PC-3 (cell line): ENCODE results near the gene PRMT9. TPM values are rescaled to one million over a fixed set of nuclear protein-coding genes. Genes with fewer than 3 reads are reported as not detected.

Experiments
- ATAC-seq: fragments of 200-7000 bp; cut with Tn5 transposase; 2 replicates; pipeline ENCODE4 v1.9.1; 2020; ENCODE audit warnings: mild to moderate bottlenecking, moderate library complexity
- BruUV-seq: library from RNA; stranded (reverse); fragments of 400-500 nt; replicated peaks from 2 replicates; lab custom pipeline; 2021; lab: Mats Ljungman, UMichigan
- CTCF ChIA-PET: fragments of 300-600 bp; sonication (Branson Sonifier 250); formaldehyde crosslinking; loops from one replicate; lab custom pipeline; 2022; ENCODE audit warnings: antibody characterized with exemption; lab: Charles Lee
- POLR2A ChIA-PET: fragments of 300-600 bp; sonication (Branson Sonifier 250); formaldehyde crosslinking; loops from one replicate; lab custom pipeline; 2022; ENCODE audit warnings: antibody characterized with exemption; ENCODE audit not compliant: unreplicated experiment; lab: Charles Lee
- DNase-seq: peaks from one replicate; pipeline ENCODE4 v3.0.0-alpha.2; 2015
- H2AFZ ChIP-seq: fragments of 300-600 bp; sonication (generic); 2 replicates; pipeline ENCODE4 v1.6.0; 2016; ENCODE audit warnings: antibody characterized with exemption, low read length
- H3F3A ChIP-seq: fragments of 300-600 bp; sonication (generic); one replicate; pipeline ENCODE4 v1.6.0; 2017; ENCODE audit warnings: antibody characterized with exemption, low read length, control low read depth, mild to moderate bottlenecking; ENCODE audit not compliant: unreplicated experiment
- H3K27ac ChIP-seq: fragments of 300-600 bp; sonication (generic); 2 replicates; pipeline ENCODE4 v1.5.1; 2016; ENCODE audit warnings: mild to moderate bottlenecking, low read length
- H3K27me3 ChIP-seq: fragments of 300-600 bp; sonication (generic); 2 replicates; pipeline ENCODE4 v1.6.1; 2016; ENCODE audit warnings: low read length, mixed read lengths
- H3K36me3 ChIP-seq: fragments of 300-600 bp; sonication (generic); 2 replicates; pipeline ENCODE4 v1.6.1; 2016; ENCODE audit warnings: low read depth, mixed run types, low read length, mixed read lengths
- H3K4me1 ChIP-seq: fragments of 300-600 bp; sonication (generic); 2 replicates; pipeline ENCODE4 v1.5.1; 2016; ENCODE audit warnings: low read length; ENCODE audit not compliant: insufficient read depth
- H3K4me2 ChIP-seq: fragments of 300-600 bp; sonication (generic); 2 replicates; pipeline ENCODE4 v1.6.0; 2016; ENCODE audit warnings: low read length
- H3K4me3 ChIP-seq: fragments of 300-600 bp; sonication (generic); 2 replicates; pipeline ENCODE4 v1.5.1; 2016; ENCODE audit warnings: mild to moderate bottlenecking, low read length, mixed read lengths
- H3K79me2 ChIP-seq: fragments of 300-600 bp; sonication (generic); 2 replicates; pipeline ENCODE4 v1.6.1; 2017; ENCODE audit warnings: low read length, mixed read lengths
- H3K9ac ChIP-seq: fragments of 300-600 bp; sonication (generic); 2 replicates; pipeline ENCODE4 v1.6.0; 2016; ENCODE audit warnings: mild to moderate bottlenecking, low read length
- H3K9me2 ChIP-seq: fragments of 300-600 bp; sonication (generic); replicated peaks from 2 replicates; pipeline ENCODE4 v1.6.1; 2016; ENCODE audit warnings: mixed run types, low read length, mixed read lengths
- H3K9me3 ChIP-seq: fragments of 300-600 bp; sonication (generic); 2 replicates; pipeline ENCODE4 v1.6.1; 2016; ENCODE audit warnings: low read length, mixed read lengths
- H4K20me1 ChIP-seq: fragments of 300-600 bp; sonication (generic); 2 replicates; pipeline ENCODE4 v1.6.1; 2016; ENCODE audit warnings: low read length, mixed read lengths
- EZH2 ChIP-seq: fragments of 300-600 bp; sonication (generic); IDR thresholded peaks from one replicate; pipeline ENCODE4 v1.6.1; 2017; ENCODE audit warnings: antibody characterized with exemption, mild to moderate bottlenecking, low read length; ENCODE audit not compliant: unreplicated experiment
- EZH2phosphoT487 ChIP-seq: fragments of 300-600 bp; sonication (generic); IDR thresholded peaks from 2 replicates; pipeline ENCODE4 v1.6.1; 2018; ENCODE audit warnings: mild to moderate bottlenecking, antibody characterized with exemption, low read length, borderline replicate concordance
- intact Hi-C: fragments of 100-400 bp; cut with micrococcal nuclease; formaldehyde crosslinking; loops from 2 replicates; pipeline ENCODE4 v1.9.0; 2023
- total RNA-seq: library from RNA; depleted of rRNA; stranded (reverse); fragments of >200 nt; gene quantifications from 2 replicates; pipeline ENCODE4 v1.2.3, GENCODE V29; 2014
- TF ChIP-seq, protein P1 (sequence below): fragments of 300-600 bp; sonication (generic); conservative IDR thresholded peaks from 2 replicates; pipeline ENCODE4 v1.5.1; 2017; ENCODE audit warnings: antibody characterized with exemption, low read depth, mild to moderate bottlenecking, low read length

The PRMT9 gene
- total RNA-seq, 1 experiment from 2014 or later, result 6.5 TPM

DNA sequence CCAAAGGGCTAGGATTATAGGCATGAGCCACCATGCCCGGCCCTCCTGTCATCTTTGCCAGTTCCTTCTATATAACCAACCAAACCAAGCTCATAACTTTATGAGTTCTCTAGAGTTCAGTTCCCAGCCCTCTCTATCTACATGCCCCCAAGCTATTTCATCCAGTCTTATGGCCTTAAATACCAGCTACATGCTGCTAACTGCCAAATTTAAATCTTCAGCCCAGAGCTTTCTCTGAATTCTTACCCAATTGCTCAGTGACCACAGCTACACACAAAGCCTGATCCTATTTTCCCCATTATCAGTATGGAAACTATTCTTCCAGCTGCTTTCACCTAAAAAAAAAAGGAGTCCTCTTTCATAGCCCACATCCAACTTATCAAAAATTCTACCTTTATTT, 43.6 kb downstream of the PRMT9 start:
- ATAC-seq, result no peak
- Histone ChIP-seq H4K20me1 (no peaks in the 10 kb centered on the region), H3K27ac (no peak overlapping the region), H3F3A (no peaks in the 10 kb centered on the region), H3K9ac (no peak overlapping the region), H3K36me3 (peaks cover 18% of the 10 kb centered on the region), H2AFZ (no peak overlapping the region), H3K4me2 (no peak overlapping the region), H3K27me3 (no peaks in the 10 kb centered on the region), H3K79me2 (no peaks in the 10 kb centered on the region), H3K4me1 (0 out of 2 replicates have a peak, but pooled peaks cover 5% of the 10 kb centered on the region), H3K4me3 (no peak overlapping the region), H3K9me2 (no peaks in the 10 kb centered on the region), H3K9me3 (no peaks in the 10 kb centered on the region)
- intact Hi-C loops, result no loop called here
- ChIA-PET POLR2A (interaction anchor here (0.7 kb wide), 1 partner anchor 10 kb away, joined by 4 read pairs; no protein-coding TSS in a partner anchor), CTCF (no interaction called here)
- BruUV-seq, result no TSS peak
- TF ChIP-seq EZH2phosphoT487 (no peak), EZH2 (no peak)
- TF ChIP-seq, protein P1, sequence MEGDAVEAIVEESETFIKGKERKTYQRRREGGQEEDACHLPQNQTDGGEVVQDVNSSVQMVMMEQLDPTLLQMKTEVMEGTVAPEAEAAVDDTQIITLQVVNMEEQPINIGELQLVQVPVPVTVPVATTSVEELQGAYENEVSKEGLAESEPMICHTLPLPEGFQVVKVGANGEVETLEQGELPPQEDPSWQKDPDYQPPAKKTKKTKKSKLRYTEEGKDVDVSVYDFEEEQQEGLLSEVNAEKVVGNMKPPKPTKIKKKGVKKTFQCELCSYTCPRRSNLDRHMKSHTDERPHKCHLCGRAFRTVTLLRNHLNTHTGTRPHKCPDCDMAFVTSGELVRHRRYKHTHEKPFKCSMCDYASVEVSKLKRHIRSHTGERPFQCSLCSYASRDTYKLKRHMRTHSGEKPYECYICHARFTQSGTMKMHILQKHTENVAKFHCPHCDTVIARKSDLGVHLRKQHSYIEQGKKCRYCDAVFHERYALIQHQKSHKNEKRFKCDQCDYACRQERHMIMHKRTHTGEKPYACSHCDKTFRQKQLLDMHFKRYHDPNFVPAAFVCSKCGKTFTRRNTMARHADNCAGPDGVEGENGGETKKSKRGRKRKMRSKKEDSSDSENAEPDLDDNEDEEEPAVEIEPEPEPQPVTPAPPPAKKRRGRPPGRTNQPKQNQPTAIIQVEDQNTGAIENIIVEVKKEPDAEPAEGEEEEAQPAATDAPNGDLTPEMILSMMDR, result no peak
- no peak for DNase-seq

DNA sequence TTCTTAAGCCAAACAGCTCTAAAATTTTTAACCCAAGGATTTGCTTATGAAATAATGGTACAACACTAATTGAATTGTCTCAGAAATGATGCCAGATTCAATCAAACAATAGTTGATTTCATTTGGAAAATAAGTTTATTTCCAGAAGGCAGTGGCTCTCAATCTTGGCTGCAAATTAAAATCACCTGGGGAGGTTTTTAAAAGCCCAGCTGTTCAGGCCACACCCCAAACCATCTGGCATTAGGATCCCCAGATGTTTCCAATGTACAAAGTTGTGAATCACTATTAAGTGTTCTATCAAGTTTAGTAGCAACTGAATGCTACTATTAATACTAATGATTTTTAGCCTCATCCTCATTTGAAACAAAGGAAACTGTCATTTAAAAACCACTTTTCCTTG, 44.6 kb downstream of the PRMT9 start:
- BruUV-seq, result no TSS peak
- Histone ChIP-seq H3K79me2 (no peaks in the 10 kb centered on the region), H3K27me3 (no peaks in the 10 kb centered on the region), H2AFZ (no peak overlapping the region), H3K9me2 (no peaks in the 10 kb centered on the region), H3K9ac (no peak overlapping the region), H3K36me3 (peaks cover 24% of the 10 kb centered on the region), H3F3A (no peaks in the 10 kb centered on the region), H3K9me3 (no peaks in the 10 kb centered on the region), H4K20me1 (no peaks in the 10 kb centered on the region), H3K4me1 (0 out of 2 replicates have a peak, but pooled peaks cover 5% of the 10 kb centered on the region), H3K4me3 (no peak overlapping the region), H3K27ac (no peak overlapping the region), H3K4me2 (no peak overlapping the region)
- intact Hi-C loops, result no loop called here
- TF ChIP-seq, protein P1, result no peak
- TF ChIP-seq EZH2phosphoT487 (no peak), EZH2 (no peak)
- DNase-seq (no peak), ATAC-seq (no peak)
- POLR2A ChIA-PET, result no interaction called here
- CTCF ChIA-PET, result no interaction called here

DNA sequence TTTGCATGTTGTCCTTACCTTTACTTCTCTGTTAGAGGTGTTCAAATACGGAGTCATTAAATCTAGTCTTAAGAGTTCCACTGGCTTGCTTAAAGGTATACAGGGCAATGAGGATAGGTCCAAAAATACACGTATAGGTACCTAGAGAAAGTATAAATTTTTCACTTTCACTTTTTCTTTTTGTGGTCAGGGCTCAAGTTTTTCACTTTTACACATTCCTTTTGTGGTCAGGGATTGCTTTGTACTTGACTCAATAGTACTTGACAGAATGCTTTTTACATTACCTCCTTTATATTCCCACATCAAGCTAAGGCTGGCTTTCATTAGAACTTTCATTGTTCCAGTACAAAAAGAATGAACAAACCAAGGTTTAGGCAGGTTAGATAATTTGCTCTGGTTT, 45.0 kb downstream of the PRMT9 start:
- POLR2A ChIA-PET, result no interaction called here
- intact Hi-C loops, result no loop called here
- Histone ChIP-seq H3K36me3 (peaks cover 29% of the 10 kb centered on the region), H3K4me1 (0 out of 2 replicates have a peak, but pooled peaks cover 5% of the 10 kb centered on the region), H3F3A (no peaks in the 10 kb centered on the region), H3K9me3 (no peaks in the 10 kb centered on the region), H3K27ac (no peak overlapping the region), H3K79me2 (no peaks in the 10 kb centered on the region), H3K9me2 (no peaks in the 10 kb centered on the region), H3K4me3 (no peak overlapping the region), H2AFZ (no peak overlapping the region), H3K9ac (no peak overlapping the region), H3K4me2 (no peak overlapping the region), H3K27me3 (no peaks in the 10 kb centered on the region), H4K20me1 (no peaks in the 10 kb centered on the region)
- no TSS peak for BruUV-seq
- ATAC-seq, result no peak
- CTCF ChIA-PET, result no interaction called here
- no peak for DNase-seq
- TF ChIP-seq, protein P1, result no peak
